Loucy (cell line): ENCODE measurements around the gene IMMT.

Source experiments
- EZH2phosphoT487 ChIP-seq: fragments of 200-600 bp; IDR thresholded peaks from 2 replicates; pipeline ENCODE4 v1.6.1; 2018; ENCODE audit warnings: antibody characterized with exemption, mild to moderate bottlenecking, moderate library complexity, borderline replicate concordance
- TF ChIP-seq, protein P1 (sequence below): fragments of 200-600 bp; sonication (generic); conservative IDR thresholded peaks from 2 replicates; pipeline ENCODE4 v1.5.1; 2014; ENCODE audit warnings: mild to moderate bottlenecking, antibody characterized with exemption, low read length

DNA sequence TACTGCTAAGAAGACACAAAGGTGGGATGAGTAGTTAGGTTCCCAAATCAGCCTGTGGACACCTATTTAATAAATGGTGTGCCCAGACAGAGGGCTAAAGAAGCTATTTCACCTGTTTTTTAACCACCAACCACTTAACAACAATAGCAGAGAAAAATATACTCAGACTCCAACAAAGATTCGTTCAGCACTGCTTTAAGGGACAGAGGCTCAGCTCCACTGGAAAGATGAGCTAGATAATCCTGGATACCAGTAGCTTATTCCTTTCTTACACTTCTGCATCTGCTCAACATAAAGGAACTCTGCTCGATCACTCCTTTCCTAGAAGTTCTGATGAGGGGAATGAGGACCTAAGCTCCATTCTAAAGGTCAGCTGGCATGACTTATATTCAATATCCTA, 44.8 kb downstream of the IMMT start:
- TF ChIP-seq, protein P1, sequence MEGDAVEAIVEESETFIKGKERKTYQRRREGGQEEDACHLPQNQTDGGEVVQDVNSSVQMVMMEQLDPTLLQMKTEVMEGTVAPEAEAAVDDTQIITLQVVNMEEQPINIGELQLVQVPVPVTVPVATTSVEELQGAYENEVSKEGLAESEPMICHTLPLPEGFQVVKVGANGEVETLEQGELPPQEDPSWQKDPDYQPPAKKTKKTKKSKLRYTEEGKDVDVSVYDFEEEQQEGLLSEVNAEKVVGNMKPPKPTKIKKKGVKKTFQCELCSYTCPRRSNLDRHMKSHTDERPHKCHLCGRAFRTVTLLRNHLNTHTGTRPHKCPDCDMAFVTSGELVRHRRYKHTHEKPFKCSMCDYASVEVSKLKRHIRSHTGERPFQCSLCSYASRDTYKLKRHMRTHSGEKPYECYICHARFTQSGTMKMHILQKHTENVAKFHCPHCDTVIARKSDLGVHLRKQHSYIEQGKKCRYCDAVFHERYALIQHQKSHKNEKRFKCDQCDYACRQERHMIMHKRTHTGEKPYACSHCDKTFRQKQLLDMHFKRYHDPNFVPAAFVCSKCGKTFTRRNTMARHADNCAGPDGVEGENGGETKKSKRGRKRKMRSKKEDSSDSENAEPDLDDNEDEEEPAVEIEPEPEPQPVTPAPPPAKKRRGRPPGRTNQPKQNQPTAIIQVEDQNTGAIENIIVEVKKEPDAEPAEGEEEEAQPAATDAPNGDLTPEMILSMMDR, result no peak
- TF ChIP-seq EZH2phosphoT487, result no peak
